Urinary bladder (tissue), 4 donors: ENCODE results near the gene ENTPD1. TPM values are rescaled to one million over a fixed set of nuclear protein-coding genes. Genes with fewer than 3 reads are reported as not detected.

Experiments used
- DNase-seq: peaks from one replicate; pipeline ENCODE4 v3.0.0-alpha.2; 2015; ENCODE audit errors: extremely low spot score
- H3K27ac ChIP-seq: one replicate; pipeline ENCODE4 v1.5.1; 2013; ENCODE audit warnings: low read depth, mild to moderate bottlenecking, moderate library complexity
- H3K36me3 ChIP-seq: one replicate; pipeline ENCODE4 v1.6.1; 2013; ENCODE audit warnings: mild to moderate bottlenecking, moderate library complexity; ENCODE audit not compliant: insufficient read depth
- H3K4me1 ChIP-seq: one replicate; pipeline ENCODE4 v1.6.1; 2013; ENCODE audit warnings: mild to moderate bottlenecking, moderate library complexity; ENCODE audit not compliant: insufficient read depth
- H3K4me3 ChIP-seq: one replicate; pipeline ENCODE4 v1.5.1; 2013; ENCODE audit warnings: low read depth, low read length
- WGBS: extraction: QIAGEN DNeasy Blood & Tissue Kit; methylation state at CpG from one replicate; pipeline ENCODE4 v1.1.7; 2013; 5-methylcytosine and 5-hydroxymethylcytosine counted together
- polyA plus RNA-seq: library from polyadenylated mRNA; stranded (reverse); fragments of 200-250 nt; gene quantifications from one replicate; pipeline ENCODE4 v1.2.3, GENCODE V29; 2013
- total RNA-seq: library from RNA; depleted of rRNA; stranded (reverse); fragments of >200 nt; gene quantifications from one replicate; pipeline ENCODE4 v1.2.3, GENCODE V29; 2014
- donor health status: healthy with polysubstance abuse.
- donor health status: healthy.

The ENTPD1 gene
- total and polyA plus RNA-seq, 2 donors = 53.8 to 85.3 TPM

DNA sequence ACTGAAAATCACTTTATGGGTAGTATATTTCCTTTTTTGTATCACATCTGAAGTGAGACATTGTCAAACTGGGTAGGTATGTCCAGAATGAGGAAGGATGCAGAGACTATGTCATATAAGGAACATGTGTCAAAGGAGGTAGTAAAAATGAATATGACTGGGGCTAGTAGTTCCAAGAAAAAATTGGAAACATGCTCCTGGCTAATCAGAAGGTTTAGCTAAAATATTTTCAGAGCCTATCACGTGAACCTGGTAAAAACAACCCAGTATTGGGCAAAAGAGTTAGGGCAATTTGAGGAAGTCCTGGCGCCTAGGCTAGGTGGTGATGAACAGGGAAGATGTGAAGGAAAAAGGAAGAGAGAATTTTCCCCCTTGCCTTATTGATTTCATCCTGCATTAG, 26.4 kb downstream of the ENTPD1 start:
- H3K4me1 ChIP-seq = peaks cover 2% of the 10 kb centered on the region
- no peak for DNase-seq
- 69% methylated on average over 2 of the region's 2 CpGs for WGBS
- H3K36me3 ChIP-seq = peaks cover 2% of the 10 kb centered on the region
- no peak overlapping the region for H3K27ac ChIP-seq
- H3K4me3 ChIP-seq = no peak overlapping the region

DNA sequence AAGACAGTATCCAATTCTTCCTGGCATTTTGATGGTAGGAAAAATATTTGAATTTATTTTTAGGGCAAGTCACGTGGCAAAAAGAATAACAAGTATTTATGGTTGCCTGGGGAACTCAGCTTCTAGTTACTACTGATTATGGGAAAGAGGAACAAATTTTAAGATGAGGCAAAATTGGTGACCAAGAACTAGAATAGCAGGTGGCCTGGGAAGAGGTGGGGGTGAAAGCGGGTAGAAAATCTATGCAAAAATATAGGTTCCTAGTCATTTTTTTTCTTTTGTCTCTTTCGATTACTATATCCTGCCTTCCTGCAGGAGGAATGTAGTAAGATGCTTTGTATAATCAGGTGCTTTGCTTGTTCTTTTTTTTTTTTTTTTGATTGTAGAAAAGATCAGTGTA, 27.8 kb downstream of the ENTPD1 start:
- peaks cover 2% of the 10 kb centered on the region for H3K4me1 ChIP-seq
- H3K27ac ChIP-seq = no peak overlapping the region
- 60% methylated on average over 3 of the region's 3 CpGs for WGBS
- H3K4me3 ChIP-seq = no peak overlapping the region
- no peak for DNase-seq
- no peaks in the 10 kb centered on the region for H3K36me3 ChIP-seq

DNA sequence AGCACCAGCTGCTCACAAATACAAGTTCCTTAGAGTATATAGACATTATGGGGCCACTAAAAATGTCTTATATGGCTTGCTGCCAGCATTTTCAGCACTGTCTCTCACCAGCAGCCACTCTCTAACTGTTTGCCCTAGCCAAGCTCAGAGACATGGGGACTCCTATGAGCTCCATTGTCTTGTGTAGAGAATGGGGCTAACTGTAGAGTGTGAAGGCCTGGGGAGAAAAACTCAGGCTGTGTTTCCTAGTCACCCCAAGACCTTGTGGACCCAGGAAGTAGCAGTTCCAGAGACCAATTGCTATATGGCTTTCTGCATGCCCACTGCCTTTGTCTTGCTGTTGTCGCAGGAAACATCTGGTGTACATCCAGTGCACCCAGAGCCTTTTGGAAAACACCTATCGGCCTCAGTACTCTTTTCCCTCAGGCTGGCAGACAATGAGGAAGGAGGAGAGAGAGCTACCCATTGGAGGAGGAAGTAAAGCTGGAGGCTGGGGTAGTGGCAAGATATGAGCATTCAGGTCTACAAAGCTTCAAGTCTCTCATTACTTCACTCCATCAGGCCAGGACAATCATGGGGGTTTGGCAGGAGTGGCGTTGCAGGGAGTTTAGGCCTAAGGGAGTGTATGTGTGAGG, 28.4 kb downstream of the ENTPD1 start:
- H3K4me1 ChIP-seq = peaks cover 2% of the 10 kb centered on the region
- H3K4me3 ChIP-seq = no peak overlapping the region
- no peak for DNase-seq
- H3K27ac ChIP-seq = no peak overlapping the region
- 85% methylated on average over 3 of the region's 3 CpGs for WGBS
- H3K36me3 ChIP-seq = no peaks in the 10 kb centered on the region

DNA sequence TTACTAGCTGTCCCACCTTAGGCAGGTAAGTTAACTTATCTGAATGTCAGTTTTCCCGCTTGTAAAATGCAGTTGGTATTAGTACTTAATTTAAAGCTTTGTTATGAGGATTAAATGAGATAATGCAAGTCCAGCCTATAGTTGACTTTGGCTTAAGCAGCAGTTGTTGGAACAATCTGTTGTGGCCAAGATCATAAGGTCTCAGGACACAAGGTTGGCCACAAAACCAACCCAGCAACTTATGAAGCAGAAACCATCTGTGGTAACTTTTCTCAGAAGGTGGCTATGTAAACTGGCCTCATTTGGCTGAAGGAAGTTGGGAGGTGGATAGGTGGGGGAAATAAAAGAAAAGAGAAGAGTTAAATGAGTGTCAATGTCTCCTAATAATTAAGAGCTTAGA, 29.4 kb downstream of the ENTPD1 start:
- H3K4me3 ChIP-seq = no peak overlapping the region
- H3K4me1 ChIP-seq = peaks cover 2% of the 10 kb centered on the region
- WGBS = 97% methylated on average over 1 of the region's 1 CpG
- no peak overlapping the region for H3K27ac ChIP-seq
- DNase-seq = no peak
- no peaks in the 10 kb centered on the region for H3K36me3 ChIP-seq

DNA sequence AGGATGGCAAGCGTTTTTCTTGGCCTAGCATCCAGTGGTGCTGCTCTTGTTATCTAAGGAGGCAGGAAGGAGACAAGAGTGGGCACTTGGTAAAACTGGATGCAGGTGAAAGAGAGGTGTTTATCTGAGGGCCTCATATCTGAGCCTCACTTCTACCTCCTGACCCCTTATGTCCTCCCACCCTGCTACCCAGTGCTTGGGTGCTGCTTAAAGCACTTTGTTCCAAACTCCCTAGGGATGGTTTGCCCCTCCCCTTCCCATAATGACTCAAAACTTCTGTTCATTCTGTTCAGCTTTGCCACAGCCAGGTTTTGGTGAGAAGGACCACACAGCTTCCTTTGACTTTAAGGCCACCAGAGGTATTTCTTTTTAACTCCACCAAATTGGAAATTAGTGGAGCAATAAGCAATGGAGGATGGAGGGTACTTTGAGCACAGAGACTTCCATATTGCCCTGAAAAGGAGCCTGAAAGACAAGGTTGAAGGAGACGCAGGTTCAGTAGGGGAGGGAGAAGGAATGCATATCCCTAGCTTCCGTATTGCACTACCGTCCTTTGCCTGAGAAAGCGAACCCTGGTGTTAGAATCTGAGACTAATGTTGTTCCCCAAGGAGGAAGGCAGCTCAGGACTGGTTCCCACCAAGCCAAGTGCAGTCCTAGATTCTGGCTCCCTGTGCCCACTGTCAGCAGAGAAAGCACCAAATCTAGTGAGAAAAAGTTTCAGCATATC, 30.1 kb downstream of the ENTPD1 start:
- WGBS = 81% methylated on average over 5 of the region's 5 CpGs
- Histone ChIP-seq H3K4me3 (no peak overlapping the region), H3K4me1 (peaks cover 2% of the 10 kb centered on the region), H3K27ac (no peak overlapping the region), H3K36me3 (no peaks in the 10 kb centered on the region)
- DNase-seq = no peak

DNA sequence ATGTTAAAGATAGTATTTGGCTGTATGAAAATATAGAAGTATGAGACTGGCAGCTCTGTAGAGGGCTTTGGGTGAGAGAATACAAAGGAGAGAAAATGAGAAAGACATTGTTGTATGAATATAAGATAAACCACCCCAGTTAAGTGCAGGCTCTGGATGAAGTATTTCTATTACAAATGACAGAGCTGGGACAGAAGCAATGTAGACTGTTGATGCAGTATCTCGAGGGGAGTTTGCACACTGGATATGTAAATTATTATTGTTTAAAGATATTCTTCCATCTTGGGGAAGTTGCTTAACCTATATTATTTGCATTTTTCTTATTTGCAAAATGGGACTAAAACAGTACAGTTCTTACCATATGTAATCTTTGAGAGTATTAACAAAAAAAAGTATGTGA, 31.5 kb downstream of the ENTPD1 start:
- Histone ChIP-seq H3K4me3 (no peak overlapping the region), H3K36me3 (no peaks in the 10 kb centered on the region), H3K4me1 (peaks cover 2% of the 10 kb centered on the region), H3K27ac (no peak overlapping the region)
- DNase-seq = no peak
- 65% methylated on average over 1 of the region's 1 CpG for WGBS

DNA sequence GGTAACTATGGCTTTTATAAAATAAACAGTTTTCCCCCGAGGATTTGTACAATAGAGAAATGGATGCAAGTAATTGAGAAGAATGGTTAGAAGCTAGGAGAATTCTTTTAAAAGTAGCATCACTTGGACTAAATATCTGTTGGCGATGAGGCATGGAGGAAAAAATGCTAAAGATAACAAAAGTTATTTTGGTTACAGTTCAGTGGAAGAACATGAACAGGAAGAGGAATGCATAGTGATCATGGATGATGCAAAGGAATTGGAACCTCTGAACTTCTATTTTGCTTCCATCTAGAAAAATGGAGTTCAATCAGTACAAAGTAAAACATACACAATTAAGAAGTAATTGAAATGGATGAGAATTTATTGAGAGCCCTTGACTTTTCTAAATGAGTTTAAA, 32.9 kb downstream of the ENTPD1 start:
- DNase-seq = no peak
- 28% methylated on average over 2 of the region's 2 CpGs for WGBS
- Histone ChIP-seq H3K36me3 (no peaks in the 10 kb centered on the region), H3K27ac (no peak overlapping the region), H3K4me1 (no peaks in the 10 kb centered on the region), H3K4me3 (no peak overlapping the region)

DNA sequence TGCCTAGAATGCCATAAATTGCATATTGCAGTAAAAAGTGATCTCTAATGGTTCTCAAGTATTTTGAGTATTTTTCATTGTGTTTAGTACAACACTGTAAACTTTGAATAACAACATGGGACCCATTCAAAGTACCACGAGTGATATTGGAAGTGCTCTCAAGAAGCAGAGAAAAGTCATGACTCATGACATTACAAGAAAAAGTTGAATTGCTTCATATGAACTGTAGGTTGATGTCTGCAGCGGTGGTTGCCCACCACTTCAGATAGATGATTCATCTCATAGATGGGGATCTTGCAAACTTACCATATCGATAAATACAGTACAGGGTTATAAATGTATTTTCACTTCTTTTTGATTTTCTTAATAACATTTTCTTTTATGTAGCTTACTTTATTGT, 33.9 kb downstream of the ENTPD1 start:
- H3K4me1 ChIP-seq = no peaks in the 10 kb centered on the region
- 84% methylated on average over 3 of the region's 3 CpGs for WGBS

DNA sequence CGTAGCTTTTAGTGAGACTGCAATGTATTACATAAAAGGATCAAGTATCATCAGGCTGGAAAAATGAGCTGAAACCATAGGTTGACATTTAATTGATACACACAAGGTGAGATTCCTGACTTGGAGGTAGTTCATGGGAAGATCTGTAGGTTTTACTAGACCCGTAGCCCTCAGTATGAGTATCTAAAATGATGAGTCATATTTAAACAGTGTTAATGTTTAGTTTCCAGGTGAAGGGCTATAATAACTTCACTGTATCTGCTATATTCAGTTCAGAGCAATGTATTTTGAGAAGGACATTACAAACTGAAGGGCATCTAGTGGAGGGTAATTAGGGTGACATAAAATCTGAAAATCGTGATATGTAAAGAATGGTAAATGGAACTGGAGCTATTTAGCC, 35.0 kb downstream of the ENTPD1 start:
- Histone ChIP-seq H3K4me3 (no peak overlapping the region), H3K4me1 (no peaks in the 10 kb centered on the region), H3K36me3 (no peaks in the 10 kb centered on the region), H3K27ac (no peak overlapping the region)
- no peak for DNase-seq
- 74% methylated on average over 3 of the region's 3 CpGs for WGBS

More for the DNA sequence above, 33.9 kb downstream of the ENTPD1 start:
- Histone ChIP-seq H3K4me3 (no peak overlapping the region), H3K36me3 (no peaks in the 10 kb centered on the region), H3K27ac (no peak overlapping the region)
- no peak for DNase-seq

DNA sequence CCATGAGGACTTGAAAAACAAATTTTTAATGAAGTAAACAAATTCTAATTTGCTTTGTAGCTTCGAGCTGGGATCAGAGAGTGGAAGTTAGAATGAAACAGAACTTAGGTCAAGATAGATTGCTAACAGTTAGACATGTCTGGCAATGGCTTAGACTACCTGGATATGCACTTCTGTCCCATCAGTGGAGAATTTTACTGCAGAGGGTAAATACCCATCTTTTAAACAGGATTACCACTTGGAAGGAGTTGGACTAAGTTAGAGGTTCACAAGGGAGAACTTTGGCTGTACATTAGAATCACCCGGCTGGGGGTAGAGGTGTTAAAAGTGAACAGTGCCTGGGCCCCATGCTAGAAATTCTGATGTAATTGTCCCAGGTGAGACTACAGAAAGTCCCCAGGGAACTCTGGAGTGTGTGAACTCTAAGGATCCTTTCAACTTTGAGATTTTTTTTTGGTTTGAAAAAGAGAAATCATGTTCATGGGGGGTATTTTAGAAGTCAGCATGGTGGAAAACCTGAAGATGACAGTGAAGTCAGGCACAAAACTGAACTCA, 35.5 kb downstream of the ENTPD1 start:
- no peak overlapping the region for H3K27ac ChIP-seq

DNA sequence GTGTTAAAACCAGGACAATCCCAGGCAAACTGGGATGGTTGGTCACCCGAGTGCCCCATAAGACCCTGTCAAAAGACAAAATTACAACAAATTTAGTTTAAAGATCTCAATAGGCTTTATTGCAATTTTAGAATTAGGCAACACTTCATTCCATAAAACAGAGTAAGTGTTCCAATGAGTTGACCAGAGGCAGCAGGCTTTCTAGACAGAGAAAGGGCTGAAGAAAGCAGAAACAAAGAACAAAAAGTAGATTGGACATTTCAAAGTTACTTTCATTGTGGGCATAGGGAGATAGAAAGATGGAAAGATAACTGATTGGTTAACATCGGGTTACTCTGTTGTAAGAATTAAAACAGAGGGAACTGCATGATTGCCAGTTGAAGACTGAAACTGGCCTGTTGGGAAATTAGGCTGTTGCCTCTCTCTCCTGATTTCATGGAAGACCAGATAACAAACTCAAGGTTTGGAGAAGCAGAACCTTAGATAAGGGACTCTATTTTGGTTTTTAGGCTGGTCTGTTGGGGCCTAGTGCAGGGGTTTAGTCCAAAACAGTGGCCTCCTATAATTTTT, 36.3 kb downstream of the ENTPD1 start:
- WGBS = 76% methylated on average over 2 of the region's 2 CpGs
- Histone ChIP-seq H3K4me3 (no peak overlapping the region), H3K27ac (no peak overlapping the region), H3K4me1 (no peaks in the 10 kb centered on the region), H3K36me3 (no peaks in the 10 kb centered on the region)
- no peak for DNase-seq

More for the DNA sequence above, 35.5 kb downstream of the ENTPD1 start:
- DNase-seq = no peak
- WGBS = 68% methylated on average over 2 of the region's 2 CpGs
- no peak overlapping the region for H3K4me3 ChIP-seq
- H3K36me3 ChIP-seq = no peaks in the 10 kb centered on the region
- H3K4me1 ChIP-seq = no peaks in the 10 kb centered on the region

DNA sequence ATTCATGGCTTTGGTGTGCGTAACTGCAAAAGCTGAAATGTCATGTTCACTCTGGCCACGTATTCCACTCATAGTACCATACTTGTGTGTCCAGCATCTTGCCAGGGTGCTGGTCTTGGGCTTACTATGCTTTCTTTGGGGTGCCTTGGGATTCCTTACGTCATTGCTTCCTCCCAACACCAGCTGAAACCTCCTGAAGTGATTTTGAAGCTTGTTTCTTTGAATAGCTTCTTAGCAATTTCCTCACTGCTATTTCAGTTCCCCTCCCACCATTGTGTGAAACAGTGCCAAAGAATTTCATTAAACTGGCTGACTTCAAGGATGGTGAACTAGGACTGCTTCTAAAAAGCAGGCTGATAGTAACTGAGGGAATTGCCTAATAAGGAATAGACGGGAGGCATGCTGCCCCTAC, 36.9 kb downstream of the ENTPD1 start:
- Histone ChIP-seq H3K36me3 (no peaks in the 10 kb centered on the region), H3K27ac (no peak overlapping the region), H3K4me3 (no peak overlapping the region), H3K4me1 (no peaks in the 10 kb centered on the region)
- DNase-seq = no peak
- WGBS = 37% methylated on average over 4 of the region's 4 CpGs

DNA sequence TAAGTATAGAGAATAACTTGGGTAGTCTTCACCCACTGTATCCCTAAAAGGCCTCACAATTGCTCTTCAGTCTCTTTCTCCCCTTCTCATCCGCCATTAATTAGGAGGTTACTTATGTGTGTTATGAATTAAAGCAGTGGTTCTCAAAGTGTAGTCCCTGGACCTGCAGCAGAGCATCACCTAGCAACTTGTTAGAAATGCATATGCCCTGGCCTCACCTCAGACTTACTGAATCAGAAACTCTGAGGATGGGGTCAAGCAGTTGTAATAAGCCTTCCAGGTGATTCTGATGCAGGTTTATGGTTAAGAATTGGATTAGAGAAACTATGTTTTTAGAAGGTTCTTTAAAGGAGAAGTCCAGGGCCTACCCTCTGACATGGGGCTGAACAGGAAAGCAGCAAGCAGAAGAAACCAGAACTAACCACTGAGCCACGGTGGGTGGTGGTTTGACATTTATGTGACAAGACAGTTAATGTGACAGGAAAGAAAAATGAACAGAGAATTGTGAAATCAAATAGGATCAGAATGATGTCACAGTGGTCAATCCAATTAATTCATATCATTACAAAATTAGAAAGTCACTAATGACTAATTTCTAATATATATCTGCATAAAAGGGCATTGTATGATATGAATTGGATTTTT, 37.6 kb downstream of the ENTPD1 start:
- Histone ChIP-seq H3K4me3 (no peak overlapping the region), H3K36me3 (no peaks in the 10 kb centered on the region), H3K4me1 (no peaks in the 10 kb centered on the region), H3K27ac (no peak overlapping the region)
- no peak for DNase-seq
- WGBS = 61% methylated on average over 2 of the region's 2 CpGs
